Large intestine (tissue), 3 donors: ENCODE data around the gene MAPK11. TPM values are rescaled to one million over a fixed set of nuclear protein-coding genes. Genes with fewer than 3 reads are reported as not detected.
"Not testable (repeated sequence)": the region's sequence is repeated elsewhere in the genome, so short reads cannot be mapped to it uniquely, and the experiment has no call there.

ENCODE experiments used
- DNase-seq, 2 donors: peaks; one replicate each; pipeline versions ENCODE4 v3.0.0 to v3.0.0-alpha.2; 2013
- H3K27ac ChIP-seq: one replicate; pipeline ENCODE4 v1.5.1; 2013; ENCODE audit warnings: low read length
- H3K27me3 ChIP-seq: 2 replicates; pipeline ENCODE4 v1.6.1; 2013; ENCODE audit warnings: low read length; ENCODE audit not compliant: control insufficient read depth, insufficient read depth
- H3K36me3 ChIP-seq: 2 replicates; pipeline ENCODE4 v1.6.1; 2013; ENCODE audit warnings: low read length; ENCODE audit not compliant: control insufficient read depth, insufficient read depth
- H3K4me1 ChIP-seq: one replicate; pipeline ENCODE4 v1.6.1; 2013; ENCODE audit warnings: low read length; ENCODE audit not compliant: control insufficient read depth, insufficient read depth
- H3K4me3 ChIP-seq: one replicate; pipeline ENCODE4 v1.5.1; 2013; ENCODE audit warnings: low read length
- H3K9me3 ChIP-seq: one replicate; pipeline ENCODE4 v1.6.1; 2013; ENCODE audit warnings: mild to moderate bottlenecking, low read depth, low read length, moderate library complexity; ENCODE audit not compliant: control insufficient read depth
- WGBS: methylation state at CpG from one replicate; pipeline ENCODE4 v1.1.5; 2013; ENCODE audit warnings: low lambda C conversion rate; ENCODE audit not compliant: insufficient coverage; 5-methylcytosine and 5-hydroxymethylcytosine counted together
- polyA plus RNA-seq: library from polyadenylated mRNA; unstranded; fragments of 120-200 nt; gene quantifications from one replicate; pipeline ENCODE4 v1.2.1, GENCODE V29; 2013

MAPK11 gene
- polyA plus RNA-seq, 1 donor, result 5.1 TPM

DNA sequence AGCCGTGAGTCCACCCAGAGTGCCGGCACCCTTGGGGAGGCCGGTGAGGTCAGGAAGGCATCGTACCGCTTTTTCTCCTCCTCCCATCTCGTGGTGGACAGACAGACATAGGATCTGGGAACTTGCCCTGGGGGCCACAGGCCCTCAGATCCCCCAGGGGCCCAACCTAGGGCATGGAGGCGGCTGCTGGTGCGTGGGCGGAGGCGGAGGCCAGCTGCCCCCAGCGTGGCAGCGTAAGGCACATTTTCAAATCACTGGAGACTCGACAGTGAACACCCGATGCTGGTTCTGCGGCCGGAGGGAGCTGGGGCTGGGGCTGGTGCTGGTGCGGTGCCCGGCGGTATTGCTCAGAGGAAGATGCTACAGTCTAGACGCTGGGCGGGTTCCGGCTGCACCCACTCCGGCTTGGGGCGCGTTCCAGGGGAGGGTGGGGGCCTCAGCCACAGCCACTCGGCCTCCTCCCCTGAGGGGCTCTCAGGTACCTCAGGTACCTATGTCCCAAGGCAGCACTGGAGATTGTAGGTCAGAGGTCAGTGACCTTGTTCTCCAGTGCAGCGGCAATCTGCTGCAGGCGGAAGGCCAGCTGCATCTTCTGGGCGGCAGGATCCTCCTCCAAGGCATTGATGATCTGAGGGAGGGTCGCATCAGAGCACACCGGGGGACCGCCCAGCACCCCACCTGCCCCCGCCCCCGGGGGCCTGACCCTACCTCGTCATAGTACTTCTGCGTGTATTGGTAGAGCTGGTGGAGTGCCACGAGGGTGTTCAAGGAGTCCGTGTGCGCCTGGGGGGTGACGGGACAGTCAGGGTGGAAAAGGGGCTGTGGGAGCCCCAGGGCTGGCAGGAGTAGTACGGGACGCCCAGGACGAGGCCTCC is 5.2 kb upstream of the MAPK11 start:
- no peak overlapping the region for H3K4me3 ChIP-seq
- peaks cover 14% of the 10 kb centered on the region for H3K4me1 ChIP-seq
- H3K9me3 ChIP-seq, result peaks cover 18% of the 10 kb centered on the region
- peaks cover 15% of the 10 kb centered on the region for H3K27me3 ChIP-seq
- H3K36me3 ChIP-seq, result peaks cover 48% of the 10 kb centered on the region
- no CpG with 5 or more reads among the region's 43 CpGs for WGBS
- DNase-seq, result no peak
- no peak overlapping the region for H3K27ac ChIP-seq

DNA sequence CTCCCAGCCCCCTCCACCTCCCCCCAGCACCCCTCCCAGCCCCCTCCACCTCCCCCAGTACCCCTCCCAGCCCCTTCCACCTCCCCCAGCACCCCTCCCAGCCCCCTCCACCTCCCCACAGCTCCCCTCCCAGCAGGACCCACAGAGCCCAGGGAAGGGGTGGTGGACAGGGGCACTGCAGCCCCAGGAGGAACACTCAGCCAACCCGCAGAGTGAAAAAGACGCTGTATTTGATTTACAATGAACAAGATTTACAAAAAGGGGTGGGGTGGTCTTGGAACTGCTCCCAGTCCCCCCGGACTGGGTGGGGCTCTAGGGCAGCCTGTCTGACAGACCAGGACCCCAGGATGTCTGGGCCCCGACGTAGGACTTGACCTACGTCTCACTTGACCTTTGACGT is 4.6 kb upstream of the MAPK11 start:
- Histone ChIP-seq H3K9me3 (peaks cover 18% of the 10 kb centered on the region), H3K36me3 (peaks cover 44% of the 10 kb centered on the region), H3K4me3 (no peak overlapping the region), H3K27ac (no peak overlapping the region), H3K4me1 (peaks cover 16% of the 10 kb centered on the region), H3K27me3 (peaks cover 16% of the 10 kb centered on the region)
- WGBS, result 80% methylated on average over 1 of the region's 7 CpGs
- no peak for DNase-seq

DNA sequence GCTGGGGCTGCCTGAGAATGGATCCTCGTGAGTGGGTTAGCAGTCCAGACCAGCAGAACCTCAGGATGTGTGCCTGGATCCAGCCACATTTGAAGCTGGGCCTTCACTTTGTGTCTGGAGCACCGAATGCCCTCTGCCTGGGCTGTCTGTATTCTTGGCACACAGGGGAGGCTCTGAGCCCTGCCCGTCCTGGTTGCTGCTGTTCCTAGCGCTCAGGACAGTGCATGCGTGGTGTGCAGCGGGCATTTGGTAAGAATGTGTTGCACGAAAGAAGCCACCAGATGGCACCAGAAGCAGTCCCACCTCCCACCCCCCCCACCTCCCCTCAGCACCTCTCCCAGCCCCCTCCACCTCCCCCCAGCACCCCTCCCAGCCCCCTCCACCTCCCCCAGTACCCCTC is 4.1 kb upstream of the MAPK11 start:
- Histone ChIP-seq H3K27ac (no peak overlapping the region), H3K36me3 (peaks cover 39% of the 10 kb centered on the region), H3K4me1 (peaks cover 20% of the 10 kb centered on the region), H3K9me3 (peaks cover 18% of the 10 kb centered on the region), H3K4me3 (no peak overlapping the region), H3K27me3 (peaks cover 21% of the 10 kb centered on the region)
- DNase-seq, result peak in 1 of 2 donors; percentile 46
- WGBS, result no CpG with 5 or more reads among the region's 7 CpGs

DNA sequence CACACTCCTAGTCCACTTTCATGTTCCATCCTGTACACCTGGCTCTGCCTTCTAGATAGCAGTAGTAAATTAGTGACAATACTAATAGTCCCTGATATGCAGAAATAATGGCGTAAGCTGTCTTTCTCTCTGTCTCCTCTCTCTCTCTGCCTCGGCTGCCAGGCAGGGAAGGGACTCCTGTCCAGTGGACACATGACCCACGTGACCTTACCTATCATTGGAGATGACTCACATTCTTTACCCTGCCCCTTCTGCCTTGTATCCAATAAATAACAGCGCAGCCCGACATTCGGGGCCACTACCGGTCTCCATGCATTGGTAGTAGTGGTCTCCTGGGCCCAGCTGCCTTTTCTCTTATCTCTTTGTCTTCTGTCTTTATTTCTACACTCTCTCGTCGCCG is 3.6 kb upstream of the MAPK11 start:
- H3K27ac ChIP-seq, result not testable (repeated sequence)

DNA sequence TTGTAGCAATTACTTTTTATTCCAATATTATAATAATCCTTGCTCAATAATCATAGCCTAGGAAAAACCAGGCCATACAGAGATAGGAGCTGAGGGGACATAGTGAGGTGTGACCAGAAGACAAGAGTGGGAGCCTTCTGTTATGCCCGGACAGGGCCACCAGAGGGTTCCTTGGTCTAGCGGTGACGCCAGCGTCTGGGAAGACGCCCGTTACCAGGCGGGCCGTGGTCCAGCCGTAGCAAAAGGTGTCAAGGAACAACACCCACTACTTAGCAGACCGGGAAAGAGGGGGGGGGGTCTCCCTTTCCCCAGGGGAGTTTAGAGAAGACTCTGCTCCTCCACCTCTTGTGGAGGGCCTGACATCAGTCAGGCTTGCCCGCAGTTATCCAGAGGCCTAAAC is 3.2 kb upstream of the MAPK11 start:
- H3K4me3 ChIP-seq, H3K27ac ChIP-seq, DNase-seq: not testable (repeated sequence)
- H3K9me3 ChIP-seq, result peaks cover 12% of the 10 kb centered on the region
- H3K27me3 ChIP-seq, result peaks cover 30% of the 10 kb centered on the region
- peaks cover 20% of the 10 kb centered on the region for H3K4me1 ChIP-seq
- peaks cover 30% of the 10 kb centered on the region for H3K36me3 ChIP-seq
- no CpG with 5 or more reads among the region's 11 CpGs for WGBS

More for the DNA sequence above, 3.6 kb upstream of the MAPK11 start:
- peaks cover 26% of the 10 kb centered on the region for H3K27me3 ChIP-seq
- WGBS, result 100% methylated on average over 3 of the region's 10 CpGs
- peaks cover 20% of the 10 kb centered on the region for H3K4me1 ChIP-seq
- not testable (repeated sequence) for DNase-seq, H3K4me3 ChIP-seq
- peaks cover 15% of the 10 kb centered on the region for H3K9me3 ChIP-seq
- H3K36me3 ChIP-seq, result peaks cover 34% of the 10 kb centered on the region

DNA sequence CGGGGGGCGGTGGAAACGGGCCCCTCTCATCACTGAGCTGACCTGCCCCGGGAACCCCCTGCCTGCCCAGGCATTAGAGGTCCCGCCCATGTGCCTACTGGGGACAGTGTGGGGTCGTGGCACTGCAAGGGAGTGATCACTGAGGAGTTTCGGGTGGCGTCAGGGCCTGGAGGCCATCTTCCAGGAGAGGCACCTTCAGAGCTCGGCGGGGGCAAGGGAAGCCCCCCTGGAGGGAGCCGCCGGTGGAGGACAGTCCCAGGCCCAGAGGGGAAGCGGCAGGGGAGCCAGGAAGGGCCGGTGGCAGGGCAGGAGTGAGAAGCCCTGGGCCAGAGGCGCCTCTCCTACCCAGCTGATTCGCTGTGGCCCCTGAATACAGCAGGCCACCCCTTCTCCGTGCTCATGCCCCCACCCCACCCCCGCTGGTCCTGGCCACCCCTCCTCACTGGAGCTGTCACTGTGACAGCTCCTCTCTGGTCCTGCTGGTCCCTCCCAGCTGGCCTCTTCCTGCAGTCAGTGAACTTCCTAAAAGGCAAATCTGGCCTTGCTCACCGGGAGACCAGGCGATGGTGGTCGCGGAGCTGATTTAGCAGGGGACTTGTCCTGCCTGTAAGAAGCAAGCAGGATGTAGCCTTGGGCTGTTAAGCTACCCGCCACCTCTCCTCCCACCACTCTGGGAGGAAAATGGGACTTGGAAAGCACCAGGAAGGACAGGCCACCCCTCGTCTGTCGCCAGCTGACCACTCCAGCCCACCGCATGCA is 2.0 kb upstream of the MAPK11 start:
- Histone ChIP-seq H3K4me3 (no peak overlapping the region), H3K27me3 (peaks cover 38% of the 10 kb centered on the region), H3K27ac (no peak overlapping the region), H3K9me3 (peaks cover 8% of the 10 kb centered on the region), H3K4me1 (peaks cover 22% of the 10 kb centered on the region), H3K36me3 (peaks cover 19% of the 10 kb centered on the region)
- DNase-seq, result no peak
- no CpG with 5 or more reads among the region's 26 CpGs for WGBS

DNA sequence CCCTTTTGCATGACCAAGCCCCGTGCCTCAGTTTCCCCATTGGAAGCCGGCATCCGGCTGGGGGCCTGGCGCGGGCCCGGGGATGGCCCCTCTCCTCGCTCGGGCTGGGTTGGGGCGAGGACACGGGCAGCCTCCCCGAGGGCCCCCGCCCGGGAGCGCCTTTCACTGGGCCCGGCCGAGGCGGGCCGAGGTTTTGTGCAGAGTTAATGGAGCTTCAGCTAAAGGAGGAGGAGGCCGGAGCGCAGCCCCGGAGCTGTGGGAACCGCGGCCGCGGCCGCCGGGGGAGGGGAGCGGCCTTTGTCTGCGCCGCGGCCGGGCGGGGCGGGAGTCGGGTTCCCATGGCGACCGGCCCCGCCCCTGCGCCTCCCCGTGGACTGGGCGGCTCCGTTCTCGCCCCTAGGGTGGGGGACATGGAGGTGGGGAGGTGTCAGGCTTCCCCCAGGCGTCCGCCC is 1.4 kb upstream of the MAPK11 start:
- H3K9me3 ChIP-seq, result peaks cover 13% of the 10 kb centered on the region
- no peak overlapping the region for H3K27ac ChIP-seq
- H3K4me3 ChIP-seq, result peak overlapping the region; percentile 24
- peaks cover 22% of the 10 kb centered on the region for H3K4me1 ChIP-seq
- H3K36me3 ChIP-seq, result peaks cover 16% of the 10 kb centered on the region
- DNase-seq, result peak in 1 of 2 donors; percentile 46
- no CpG with 5 or more reads among the region's 45 CpGs for WGBS
- H3K27me3 ChIP-seq, result peaks cover 44% of the 10 kb centered on the region

DNA sequence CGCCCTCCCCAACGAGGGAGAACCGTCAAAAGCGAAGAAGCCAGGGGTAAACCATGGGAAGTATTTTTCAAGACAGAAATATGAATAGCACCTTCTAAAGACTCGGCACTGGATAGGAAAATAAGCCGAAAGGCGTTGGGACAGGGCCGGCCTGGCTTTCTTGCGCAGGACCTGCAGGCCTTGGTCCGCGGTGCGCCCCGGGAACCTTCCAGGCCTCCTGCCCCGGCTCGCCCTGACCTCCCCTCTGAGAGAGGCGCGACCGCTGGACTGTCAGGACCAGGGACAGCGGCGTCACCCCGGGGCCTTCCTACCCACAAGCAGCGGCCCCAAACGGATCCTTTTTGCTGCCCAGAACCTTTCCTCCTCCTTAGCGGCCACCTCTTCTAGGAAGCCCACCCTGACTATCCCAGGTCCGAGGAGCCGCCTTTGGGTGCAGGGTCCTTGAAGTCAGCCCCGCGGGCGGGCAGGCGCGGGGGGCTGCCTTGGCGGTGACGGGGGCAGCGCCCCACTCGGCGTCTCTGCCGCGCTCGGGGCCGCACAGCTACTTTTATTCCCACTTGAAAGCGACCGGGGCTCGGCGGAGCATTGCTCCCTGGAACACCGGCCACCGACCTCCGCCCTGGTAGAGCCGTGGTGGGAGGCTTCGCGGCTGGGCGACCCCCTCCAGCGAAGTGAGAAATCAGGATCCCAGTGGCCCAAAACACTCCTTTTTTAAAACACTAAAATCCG is 650 bp upstream of the MAPK11 start:
- H3K4me1 ChIP-seq, result peaks cover 22% of the 10 kb centered on the region
- H3K4me3 ChIP-seq, result peak overlapping the region; percentile 39
- peaks cover 12% of the 10 kb centered on the region for H3K36me3 ChIP-seq
- H3K9me3 ChIP-seq, result peaks cover 8% of the 10 kb centered on the region
- no CpG with 5 or more reads among the region's 53 CpGs for WGBS
- peaks cover 51% of the 10 kb centered on the region for H3K27me3 ChIP-seq
- H3K27ac ChIP-seq, result no peak overlapping the region
- DNase-seq, result peak in 1 of 2 donors; percentile 62

DNA sequence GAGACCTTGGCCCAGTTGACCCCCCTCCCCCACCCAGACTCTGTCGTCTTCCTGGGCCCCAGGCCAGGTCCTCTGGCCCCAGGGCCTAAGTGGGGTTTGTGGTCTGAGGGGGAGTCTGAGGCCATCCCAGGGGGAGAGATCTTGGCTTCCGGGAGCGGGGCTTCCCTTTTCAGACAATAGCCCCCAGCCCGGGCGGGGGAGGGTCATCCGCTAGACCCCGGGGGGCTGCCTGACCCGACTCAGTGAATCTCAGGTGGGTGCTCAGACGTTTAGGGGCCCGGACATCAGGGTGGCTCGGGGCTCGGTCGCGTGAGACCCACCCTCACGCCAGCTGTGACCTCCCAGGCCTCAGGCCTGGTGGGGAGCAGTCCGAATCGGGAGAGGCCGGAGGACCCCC is 609 bp downstream of the MAPK11 start:
- no peak for DNase-seq
- Histone ChIP-seq H3K4me3 (no peak overlapping the region), H3K27ac (no peak overlapping the region), H3K36me3 (peaks cover 3% of the 10 kb centered on the region), H3K4me1 (peaks cover 22% of the 10 kb centered on the region), H3K9me3 (peaks cover 8% of the 10 kb centered on the region), H3K27me3 (peaks cover 58% of the 10 kb centered on the region)
- no CpG with 5 or more reads among the region's 18 CpGs for WGBS

DNA sequence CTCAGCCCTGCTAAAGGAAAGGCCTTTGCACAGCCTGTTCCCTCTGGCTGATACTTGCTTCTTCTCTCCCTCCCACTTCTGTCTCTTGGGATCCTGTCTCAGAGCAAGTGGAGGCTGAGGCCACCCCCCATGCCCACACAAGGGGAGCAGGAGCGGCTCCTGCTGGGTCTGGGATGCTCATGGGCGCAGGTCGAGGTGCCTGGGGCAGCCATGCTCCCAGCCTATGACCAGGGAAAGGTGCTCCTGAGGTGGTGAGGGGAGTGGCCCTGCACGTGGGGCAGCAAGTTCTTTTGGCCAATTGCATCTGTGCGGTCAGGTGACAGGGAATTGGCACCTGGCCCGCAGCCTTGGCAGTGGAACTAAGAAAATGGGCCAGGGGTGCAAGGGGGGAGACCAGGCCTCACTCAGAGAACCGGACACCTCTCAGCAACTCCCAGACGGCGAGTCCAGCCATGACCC is 1.5 kb downstream of the MAPK11 start:
- Histone ChIP-seq H3K9me3 (peaks cover 8% of the 10 kb centered on the region), H3K27ac (no peak overlapping the region), H3K36me3 (no peaks in the 10 kb centered on the region), H3K4me3 (no peak overlapping the region), H3K4me1 (peaks cover 22% of the 10 kb centered on the region), H3K27me3 (peaks cover 61% of the 10 kb centered on the region)
- no CpG with 5 or more reads among the region's 9 CpGs for WGBS
- DNase-seq, result no peak
